SK-N-SH treated with all-trans-retinoic acid at 6 μM for 48 hours (cell line): ENCODE results near the gene PYDC1.

Experiments used
- ARNTL ChIP-seq: fragments of 450-650 bp; formaldehyde crosslinking; IDR thresholded peaks from 2 replicates; pipeline ENCODE4 v1.5.0; 2020; ENCODE audit warnings: low read depth, mild to moderate bottlenecking, moderate library complexity, borderline replicate concordance
- CSDC2 ChIP-seq: fragments of 250-450 bp; sonication (Bioruptor Pico); IDR thresholded peaks from 2 replicates; pipeline ENCODE4 v1.5.0; 2020; ENCODE audit warnings: mild to moderate bottlenecking, moderate library complexity
- TOX ChIP-seq: fragments of 250-450 bp; sonication (Bioruptor Pico); IDR thresholded peaks from 2 replicates; pipeline ENCODE4 v1.8.0; 2021; ENCODE audit warnings: mild to moderate bottlenecking, moderate library complexity, borderline replicate concordance
- ZFP30 ChIP-seq: fragments of 450-650 bp; formaldehyde crosslinking; IDR thresholded peaks from 2 replicates; pipeline ENCODE4 v1.5.0; 2022; ENCODE audit warnings: mild to moderate bottlenecking, moderate library complexity
- ZNF8 ChIP-seq: fragments of 450-650 bp; formaldehyde crosslinking; IDR thresholded peaks from 2 replicates; pipeline ENCODE4 v1.5.0; 2020; ENCODE audit warnings: mild to moderate bottlenecking, moderate library complexity

GRCh38 chr16:31228206-31228605 lies 11.3 kb upstream of the PYDC1 start:
- no peak for TF ChIP-seq TOX
- TF ChIP-seq ZFP30 (CRISPR knock-in tag): no peak
- no peak for TF ChIP-seq ARNTL (CRISPR knock-in tag)
- TF ChIP-seq CSDC2: no peak
- TF ChIP-seq ZNF8 (CRISPR knock-in tag): no peak
